ENCODE measurements around the gene CATSPER4.
"Not testable (repeated sequence)": the region's sequence is repeated elsewhere in the genome, so short reads cannot be mapped to it uniquely, and the experiment has no call there.

The CATSPER4 gene

GRCh38 chr1:26197301-26197700, 6.9 kb downstream of the CATSPER4 start:
- no peak for DNase-seq

- no peak for DNase-seq
These were observed 7.4 kb downstream of the CATSPER4 start for GRCh38 chr1:26197813-26198212.

GRCh38 chr1:26200413-26200812, 10.0 kb downstream of the CATSPER4 start:
- DNase-seq = no peak

GRCh38 chr1:26203642-26204318, 13.4 kb downstream of the CATSPER4 start:
- DNase-seq = no peak

GRCh38 chr1:26210147-26210870, 19.9 kb downstream of the CATSPER4 start:
- no peak for DNase-seq

GRCh38 chr1:26212726-26213125, 22.3 kb downstream of the CATSPER4 start:
- no peak for DNase-seq

GRCh38 chr1:26213335-26213905, 23.0 kb downstream of the CATSPER4 start:
- DNase-seq = no peak

GRCh38 chr1:26215246-26215645, 24.8 kb downstream of the CATSPER4 start:
- DNase-seq = no peak

GRCh38 chr1:26218906-26219494, 28.6 kb downstream of the CATSPER4 start:
- DNase-seq = no peak

GRCh38 chr1:26220199-26220912, 30.0 kb downstream of the CATSPER4 start:
- no peak for DNase-seq

- no peak for DNase-seq
These were observed 30.7 kb downstream of the CATSPER4 start for GRCh38 chr1:26221094-26221493.

GRCh38 chr1:26224606-26225005, 34.2 kb downstream of the CATSPER4 start:
- DNase-seq = no peak

GRCh38 chr1:26225033-26225831, 34.8 kb downstream of the CATSPER4 start:
- DNase-seq = peak; percentile 77

- DNase-seq = not testable (repeated sequence)
These were observed 40.3 kb downstream of the CATSPER4 start for GRCh38 chr1:26230682-26231081.

- peak; percentile 100 for DNase-seq
These were observed 43.7 kb downstream of the CATSPER4 start, which contains the start of gene CEP85 for GRCh38 chr1:26233903-26234643. TSS of gene CEP85 (plus strand) at chr1:26234200. CDS start at chr1:26239784, 5,584 bp downstream.

GRCh38 chr1:26234644-26235370, 44.4 kb downstream of the CATSPER4 start:
- DNase-seq = no peak

GRCh38 chr1:26237230-26237966, 47.0 kb downstream of the CATSPER4 start:
- DNase-seq = no peak

- DNase-seq = no peak
These were observed 49.5 kb downstream of the CATSPER4 start for GRCh38 chr1:26239936-26240335.

All from retina (tissue), 1 donor.